DMS 273 (cell line): ENCODE measurements around the gene SLC30A3.

Experiments used
- DNase-seq: peaks from one replicate; lab custom pipeline; 2025; ENCODE audit not compliant: unreplicated experiment; lab: John Stamatoyannopoulos, UW

SLC30A3 gene

GRCh38 chr2:27261926-27262298 is 935 bp downstream of the SLC30A3 start:
- peak; percentile 42 for DNase-seq

GRCh38 chr2:27261241-27261925 is 1.5 kb downstream of the SLC30A3 start:
- DNase-seq = no peak

DNA sequence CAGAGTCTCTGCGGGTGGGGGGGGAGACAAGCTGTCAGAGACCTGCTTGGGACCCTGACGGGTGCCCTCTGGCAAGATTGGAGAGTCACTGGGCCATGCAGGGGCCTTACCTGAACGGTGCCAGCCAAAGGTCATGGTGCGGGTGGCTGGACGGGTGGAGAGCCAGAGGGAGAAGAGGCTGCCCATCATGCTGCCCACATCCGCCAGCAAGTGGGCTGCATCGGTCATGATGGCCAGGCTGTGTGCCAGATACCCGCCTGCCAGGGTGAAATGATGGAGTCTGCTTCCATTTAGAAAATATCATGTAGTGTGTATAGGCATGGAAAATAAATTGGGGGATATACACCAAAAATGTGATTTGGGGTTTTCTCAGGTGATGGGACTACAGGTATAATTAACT is 4.8 kb downstream of the SLC30A3 start:
- no peak for DNase-seq

DNA sequence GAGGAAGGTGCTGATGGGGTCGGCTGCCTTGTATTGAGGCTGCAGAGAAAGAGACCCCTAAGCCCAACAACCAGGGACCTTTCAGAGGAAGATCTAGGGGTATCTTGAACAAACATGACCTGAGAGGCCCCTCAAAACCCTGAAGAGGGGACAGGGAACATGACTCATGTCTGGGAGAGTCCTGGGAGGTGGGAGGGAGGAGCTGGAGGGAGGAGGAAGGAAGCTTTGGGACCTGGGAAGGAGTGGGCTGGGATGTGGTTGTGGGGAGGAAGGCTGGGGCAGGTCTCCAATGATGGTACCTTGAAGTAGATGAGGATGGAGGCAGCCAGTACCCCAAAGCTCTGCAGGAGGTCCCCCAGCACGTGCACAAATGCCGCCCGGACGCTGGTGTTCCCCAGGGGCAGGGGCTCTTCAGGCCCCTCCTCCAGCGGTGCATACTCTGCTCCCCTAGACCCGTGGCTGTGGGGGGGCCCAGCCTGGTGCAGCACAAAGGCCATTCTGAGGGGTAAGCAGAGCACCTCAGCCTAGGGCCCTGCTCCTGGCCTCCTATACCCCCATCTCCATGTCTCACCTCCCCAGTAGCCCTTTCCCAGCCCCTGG is 5.9 kb downstream of the SLC30A3 start:
- DNase-seq = no peak

DNA sequence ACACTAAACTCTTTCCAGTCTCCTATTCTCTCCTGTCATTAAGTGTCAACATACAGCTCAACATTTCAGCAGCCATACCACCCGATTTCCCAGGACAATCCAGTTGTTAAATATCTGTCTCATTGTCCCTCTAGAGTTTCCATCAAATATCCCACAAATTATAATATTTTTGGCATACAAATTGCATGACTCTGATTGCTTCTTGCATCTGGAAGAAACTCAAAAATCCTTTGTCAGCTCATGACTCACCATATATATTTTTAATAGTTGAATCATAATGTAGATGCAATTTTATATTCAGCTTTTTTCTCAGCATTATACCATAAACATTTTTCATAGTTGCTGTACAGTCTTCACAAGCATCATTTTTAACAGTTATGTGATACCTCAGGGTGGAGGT is 7.2 kb downstream of the SLC30A3 start:
- DNase-seq = no peak

DNA sequence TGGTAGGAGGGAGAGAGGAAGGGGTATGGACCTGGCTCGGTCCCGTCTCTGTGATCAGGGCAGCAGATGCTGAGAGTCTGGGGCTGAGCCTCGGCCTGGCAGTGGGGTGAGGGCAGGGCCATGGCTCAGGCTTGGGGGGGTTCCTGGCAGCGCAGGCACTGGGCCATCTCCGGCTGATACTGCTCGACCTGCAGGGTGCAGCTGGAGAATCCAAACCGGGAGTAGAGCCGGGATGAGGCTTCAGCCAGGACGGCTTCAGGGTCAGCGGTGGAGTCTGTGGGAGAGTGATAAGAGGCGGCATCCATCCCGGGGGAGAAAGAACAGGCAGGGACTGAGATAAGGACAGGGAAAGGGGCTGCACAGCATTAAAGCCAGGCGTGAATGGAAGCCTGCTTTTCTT is 7.7 kb downstream of the SLC30A3 start:
- DNase-seq = no peak

DNA sequence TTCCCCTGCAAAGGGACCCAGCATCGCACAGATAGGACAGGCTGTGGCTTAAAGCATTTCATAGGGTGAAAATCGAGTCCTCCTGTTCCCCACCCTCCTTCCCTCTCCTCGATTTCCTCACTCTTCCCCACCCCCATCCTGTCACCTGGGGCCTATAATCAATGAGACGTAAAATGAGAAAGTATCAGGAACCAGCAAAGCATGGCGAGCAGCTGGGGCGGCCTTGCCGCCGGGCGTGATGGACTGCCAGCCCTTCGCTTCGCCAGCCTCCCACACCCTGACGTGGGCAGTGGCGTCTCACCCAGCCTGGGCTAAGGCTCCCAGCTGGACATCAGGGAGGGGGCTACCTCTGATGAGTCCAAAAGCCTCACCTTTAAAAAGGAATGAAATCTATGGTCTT is 11.1 kb downstream of the SLC30A3 start:
- no peak for DNase-seq

DNA sequence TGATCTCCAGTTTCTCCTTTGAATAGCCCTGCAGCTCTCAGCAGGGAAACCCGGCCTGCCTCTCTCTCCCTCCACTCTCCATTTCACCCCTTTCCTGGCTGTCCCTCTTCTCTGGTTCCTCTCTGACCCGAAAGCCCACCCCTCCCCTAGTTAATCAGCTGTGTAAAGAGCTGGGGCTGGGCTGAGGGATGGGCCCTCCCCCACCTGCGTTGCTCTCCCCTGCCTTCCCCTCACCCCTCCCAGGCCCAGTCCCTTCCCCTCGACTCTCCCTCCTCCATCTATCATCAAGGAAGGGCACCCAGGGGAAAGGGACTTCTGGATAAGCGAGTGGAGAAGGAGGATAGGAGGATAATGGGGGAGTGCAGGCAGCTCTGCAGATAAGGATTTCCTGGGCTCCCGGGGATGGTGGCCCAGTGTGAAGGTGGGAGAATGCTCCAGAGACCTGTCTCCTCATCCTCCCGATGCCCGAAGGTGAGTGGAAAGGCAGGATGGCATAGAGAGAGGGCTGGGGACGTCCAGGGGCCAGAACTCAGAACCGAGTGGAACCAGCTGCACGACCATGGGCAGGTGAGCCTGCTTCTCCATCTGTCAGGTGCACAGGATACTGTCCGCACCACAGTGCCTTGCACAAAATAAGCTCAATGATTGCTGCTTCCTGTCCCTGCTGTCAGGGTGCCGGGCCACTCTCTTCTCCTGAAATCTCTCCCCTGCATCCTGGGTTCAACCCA is 12.0 kb downstream of the SLC30A3 start:
- no peak for DNase-seq

GRCh38 chr2:27249891-27250651 is 12.8 kb downstream of the SLC30A3 start:
- DNase-seq = peak; percentile 85

DNA sequence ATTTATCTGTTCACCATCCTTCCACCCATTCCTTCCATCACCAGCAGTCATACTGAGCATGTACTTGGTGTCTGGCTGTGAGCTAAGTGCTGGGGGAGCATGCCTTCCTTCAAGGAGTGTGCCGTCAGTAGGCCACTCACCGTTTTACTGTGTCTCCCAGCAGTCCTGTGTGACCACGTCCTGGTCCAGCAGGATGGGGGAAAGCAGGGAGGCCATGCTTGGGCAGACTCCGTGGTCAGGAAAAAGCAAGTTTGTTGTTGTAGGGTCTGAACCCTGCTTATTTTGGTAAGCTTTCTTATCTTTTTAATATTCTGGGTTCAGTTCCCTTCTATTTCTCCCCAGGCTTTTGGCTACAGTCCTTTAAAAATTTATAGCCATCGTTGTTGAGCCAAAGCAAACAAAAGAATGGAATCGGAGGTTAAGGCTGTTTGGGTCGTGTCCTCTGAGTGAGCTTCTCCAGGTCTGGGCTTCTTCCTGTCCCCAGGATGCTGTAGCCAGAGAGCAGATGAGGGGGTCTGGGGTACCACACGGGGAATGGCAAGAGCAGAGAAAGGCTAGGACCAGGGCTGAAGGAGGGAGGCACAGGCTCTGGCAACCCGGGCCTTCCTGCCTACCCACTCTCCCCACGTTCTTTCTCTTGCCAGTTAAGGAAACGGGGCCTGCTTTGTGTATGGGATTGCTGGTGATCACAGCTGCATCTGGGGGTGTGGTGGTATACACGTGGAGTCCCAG is 13.5 kb downstream of the SLC30A3 start:
- peak; percentile 45 for DNase-seq

DNA sequence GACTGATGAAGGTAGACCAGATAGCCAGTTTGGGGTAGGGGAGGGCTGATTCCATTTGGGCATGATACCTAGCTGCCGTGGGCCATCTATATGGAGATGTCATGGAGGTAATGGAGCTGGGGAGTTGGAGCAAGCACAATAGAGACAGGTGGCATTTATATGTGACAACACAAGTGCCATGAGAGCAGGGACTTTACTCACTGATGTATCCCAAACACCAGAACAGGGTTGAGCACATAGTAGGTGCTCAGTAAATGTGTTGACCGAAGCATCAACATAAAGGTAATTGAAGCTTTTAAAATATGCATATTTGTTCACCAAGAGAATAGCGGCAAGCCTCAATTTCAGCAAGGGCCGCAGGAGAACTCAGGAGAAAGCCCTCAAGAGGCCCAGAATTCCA is 15.0 kb downstream of the SLC30A3 start:
- no peak for DNase-seq

GRCh38 chr2:27245626-27246025 is 17.2 kb downstream of the SLC30A3 start:
- DNase-seq = no peak

DNA sequence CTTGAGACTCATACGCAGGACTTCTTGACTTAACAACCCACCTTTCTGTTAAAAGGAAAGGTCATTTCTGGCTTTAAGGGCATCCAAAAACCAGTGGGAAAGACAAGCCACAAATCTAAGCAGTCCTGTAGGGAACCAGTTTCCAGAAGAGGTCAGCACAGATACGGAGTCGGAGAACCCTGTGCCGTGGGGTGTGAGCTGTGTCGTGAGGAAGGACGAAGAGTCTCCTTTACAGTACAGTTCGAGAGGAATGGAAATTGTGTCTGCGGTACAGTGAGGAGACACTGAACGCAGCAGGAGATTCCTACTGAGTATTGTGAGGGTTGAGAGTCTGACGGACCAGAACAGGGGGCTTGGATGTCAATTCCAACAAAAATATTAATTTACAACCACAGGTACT is 17.7 kb downstream of the SLC30A3 start:
- DNase-seq = no peak

DNA sequence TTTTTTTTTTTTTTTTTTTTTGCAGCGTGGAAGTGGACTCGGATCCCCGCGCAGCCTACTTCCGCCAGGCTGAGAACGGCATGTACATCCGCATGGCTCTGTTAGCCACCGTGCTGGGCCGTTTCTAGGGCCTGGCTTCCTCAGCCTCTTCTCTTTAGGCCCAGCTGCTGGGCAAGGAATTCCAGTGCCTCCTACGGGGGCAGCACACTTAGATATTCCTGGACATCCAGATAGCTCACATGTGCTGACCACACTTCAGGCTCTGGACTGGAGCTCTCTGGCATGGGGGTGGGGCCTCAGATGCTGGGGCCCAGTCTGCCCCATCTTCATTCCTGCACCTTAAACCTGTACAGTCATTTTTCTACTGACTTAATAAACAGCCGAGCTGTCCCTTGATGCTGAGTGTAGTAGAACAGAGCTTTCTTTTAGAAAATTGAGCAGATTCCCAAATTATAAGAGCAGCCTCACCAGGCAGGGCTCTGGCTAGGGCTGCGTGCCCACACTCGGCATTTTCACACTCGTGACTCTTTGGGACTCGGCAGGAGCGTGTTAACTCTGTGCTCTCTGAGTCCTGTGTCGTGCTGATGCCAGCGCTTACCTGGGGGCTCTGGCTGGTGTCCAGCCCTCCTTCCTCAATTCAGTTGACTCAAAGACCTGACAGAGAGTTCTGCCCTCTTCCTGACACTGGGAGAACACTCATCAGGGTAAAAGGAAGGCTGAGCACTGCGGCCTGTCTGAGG is 19.3 kb downstream of the SLC30A3 start:
- no peak for DNase-seq

DNA sequence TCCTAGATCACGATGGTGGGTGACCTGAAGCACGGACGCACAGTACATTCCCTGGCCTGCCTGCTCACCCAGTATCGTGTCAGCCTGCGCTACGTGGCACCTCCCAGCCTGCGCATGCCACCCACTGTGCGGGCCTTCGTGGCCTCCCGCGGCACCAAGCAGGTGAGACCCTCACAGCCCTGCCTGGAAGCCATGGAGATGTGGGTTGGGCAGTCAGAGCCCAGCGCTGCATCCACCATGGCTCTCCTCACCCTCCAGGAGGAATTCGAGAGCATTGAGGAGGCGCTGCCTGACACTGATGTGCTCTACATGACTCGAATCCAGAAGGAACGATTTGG is 20.3 kb downstream of the SLC30A3 start:
- no peak for DNase-seq

DNA sequence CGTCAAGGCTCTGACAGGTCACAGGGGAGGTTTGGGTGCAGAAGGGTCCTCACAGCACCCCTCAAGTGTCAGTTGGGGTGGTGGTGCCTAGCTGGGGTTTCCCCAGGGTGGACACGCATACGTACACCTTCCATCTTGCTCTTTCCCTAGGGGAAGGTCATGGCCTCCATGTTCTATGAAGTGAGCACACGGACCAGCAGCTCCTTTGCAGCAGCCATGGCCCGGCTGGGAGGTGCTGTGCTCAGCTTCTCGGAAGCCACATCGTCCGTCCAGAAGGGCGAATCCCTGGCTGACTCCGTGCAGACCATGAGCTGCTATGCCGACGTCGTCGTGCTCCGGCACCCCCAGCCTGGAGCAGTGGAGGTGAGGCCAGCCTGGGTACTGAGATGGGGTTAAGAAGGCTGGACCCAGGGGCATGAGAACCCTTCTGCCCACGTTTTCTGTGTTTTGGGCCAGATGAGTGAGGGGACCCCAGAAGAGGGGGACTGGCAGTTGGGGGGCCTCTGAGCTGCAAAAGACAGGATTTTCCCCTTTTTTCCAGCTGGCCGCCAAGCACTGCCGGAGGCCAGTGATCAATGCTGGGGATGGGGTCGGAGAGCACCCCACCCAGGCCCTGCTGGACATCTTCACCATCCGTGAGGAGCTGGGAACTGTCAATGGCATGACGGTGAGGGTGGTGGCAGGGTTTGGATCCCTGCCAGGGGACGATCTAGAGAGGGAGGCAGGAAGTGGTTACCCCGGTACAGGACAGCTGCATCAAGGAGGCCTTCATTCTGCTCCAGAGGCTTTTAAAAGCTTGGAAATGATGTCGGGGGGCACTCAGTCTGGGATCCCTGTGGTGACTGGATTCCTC is 20.9 kb downstream of the SLC30A3 start:
- no peak for DNase-seq

DNA sequence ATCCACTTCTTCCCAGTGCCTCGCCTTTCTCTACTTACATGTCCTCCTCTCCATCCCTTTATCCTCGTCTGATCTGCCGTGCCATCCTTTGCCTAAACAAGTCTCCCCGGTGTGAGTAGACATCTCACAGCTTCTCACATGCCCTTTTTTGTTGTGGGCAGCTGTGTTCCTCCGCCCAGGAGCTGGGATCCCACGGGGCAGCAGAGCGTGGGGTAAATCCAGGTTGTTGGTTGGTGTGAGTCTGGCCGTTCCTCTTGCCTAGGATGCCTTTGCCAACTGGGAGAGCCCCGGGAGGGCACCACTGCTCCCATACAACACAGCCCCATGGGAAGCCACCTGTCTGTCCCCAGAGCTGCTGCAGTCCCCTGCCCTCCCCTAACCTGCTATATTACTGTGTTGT is 22.4 kb downstream of the SLC30A3 start:
- no peak for DNase-seq

GRCh38 chr2:27238976-27239375 is 23.9 kb downstream of the SLC30A3 start:
- no peak for DNase-seq

DNA sequence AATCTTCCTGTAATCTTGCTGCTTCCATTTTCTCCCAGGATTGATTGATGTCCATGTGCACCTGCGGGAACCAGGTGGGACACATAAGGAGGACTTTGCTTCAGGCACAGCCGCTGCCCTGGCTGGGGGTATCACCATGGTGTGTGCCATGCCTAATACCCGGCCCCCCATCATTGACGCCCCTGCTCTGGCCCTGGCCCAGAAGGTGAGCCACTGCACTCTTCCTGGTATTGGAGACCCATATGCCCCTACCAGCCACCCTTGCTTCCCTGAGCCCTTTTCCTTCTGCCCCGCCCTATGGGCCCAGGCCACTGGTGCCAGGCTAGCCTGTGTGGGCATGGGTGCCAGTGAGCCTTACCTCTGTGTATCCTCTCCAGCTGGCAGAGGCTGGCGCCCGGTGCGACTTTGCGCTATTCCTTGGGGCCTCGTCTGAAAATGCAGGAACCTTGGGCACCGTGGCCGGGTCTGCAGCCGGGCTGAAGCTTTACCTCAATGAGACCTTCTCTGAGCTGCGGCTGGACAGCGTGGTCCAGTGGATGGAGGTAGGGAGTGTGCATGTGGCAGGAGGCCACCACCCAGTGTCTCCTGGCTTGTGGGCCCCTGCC is 25.4 kb downstream of the SLC30A3 start:
- no peak for DNase-seq
